HG03457 (cell line): ENCODE results near the gene BICC1.

Experiments used
- ATAC-seq: cut with Tn5 transposase; IDR thresholded peaks from one replicate; pipeline ENCODE4 v1.9.1; 2021; ENCODE audit warnings: moderate number of reproducible peaks; ENCODE audit not compliant: unreplicated experiment

BICC1 gene

DNA sequence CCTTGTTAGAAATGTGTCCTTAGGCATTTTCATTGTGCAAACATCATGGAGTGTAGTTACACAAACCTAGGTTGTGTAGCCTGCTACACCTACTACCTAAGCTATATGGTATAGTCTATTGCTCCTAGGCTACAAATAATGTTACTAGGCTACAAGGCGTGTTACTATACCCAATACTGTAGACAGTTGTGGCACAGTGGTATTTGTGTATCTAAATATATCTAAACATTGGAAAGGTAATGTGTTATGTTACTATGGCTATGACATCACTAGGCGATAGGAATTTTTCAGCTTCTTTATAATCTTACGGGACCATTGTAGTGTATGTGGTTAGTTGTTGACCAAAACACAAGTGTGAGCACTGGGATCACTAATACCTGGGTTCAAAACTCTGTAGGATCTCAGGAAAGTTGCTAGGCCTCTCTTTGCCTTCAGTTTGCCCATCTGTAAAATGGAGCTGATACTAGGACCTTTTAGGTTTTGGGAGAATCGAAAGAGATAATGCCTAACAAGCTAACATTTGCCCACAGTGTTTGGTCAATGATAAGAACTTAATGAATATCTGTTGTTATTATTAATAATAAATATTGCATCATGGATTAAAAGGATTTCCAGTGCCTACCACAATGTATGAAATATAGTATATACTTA lies 2.7 kb downstream of the BICC1 start:
- ATAC-seq = no peak

DNA sequence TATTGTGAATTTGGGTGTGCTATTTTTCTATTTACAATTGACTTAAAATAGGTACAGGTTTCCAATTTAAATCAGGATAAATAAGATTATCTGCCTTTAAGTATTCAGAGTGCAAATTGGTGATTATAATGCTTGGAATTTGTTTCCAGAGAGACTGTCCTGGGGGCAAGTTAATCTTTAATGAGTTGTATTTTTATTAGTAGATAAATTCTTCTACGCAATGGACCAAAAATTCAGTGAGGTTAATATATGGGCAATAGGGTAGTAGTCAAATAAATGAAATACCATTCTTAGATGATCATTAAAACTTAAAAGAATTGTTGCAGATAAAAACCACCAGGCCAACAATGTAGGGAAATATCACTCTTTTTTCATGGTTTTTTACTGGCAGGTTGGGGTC lies 3.4 kb downstream of the BICC1 start:
- no peak for ATAC-seq

DNA sequence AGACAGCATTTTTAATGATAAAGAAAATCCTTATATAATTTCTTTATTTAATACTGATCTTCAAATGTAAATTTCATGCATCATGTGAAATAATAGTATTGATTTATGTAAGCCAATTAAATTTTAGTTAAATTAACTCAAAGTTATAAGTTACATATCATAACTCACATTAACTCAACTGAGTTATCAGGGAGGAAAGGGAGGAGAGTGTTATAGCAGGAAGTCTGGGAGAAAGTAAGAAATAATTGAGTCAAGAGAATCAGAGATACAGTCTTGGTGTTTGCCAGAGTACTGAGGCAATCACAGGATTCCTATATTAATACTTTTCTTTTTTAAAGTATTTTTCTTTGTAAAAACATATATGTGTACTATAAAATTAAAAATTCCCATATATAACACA lies 4.0 kb downstream of the BICC1 start:
- no peak for ATAC-seq

DNA sequence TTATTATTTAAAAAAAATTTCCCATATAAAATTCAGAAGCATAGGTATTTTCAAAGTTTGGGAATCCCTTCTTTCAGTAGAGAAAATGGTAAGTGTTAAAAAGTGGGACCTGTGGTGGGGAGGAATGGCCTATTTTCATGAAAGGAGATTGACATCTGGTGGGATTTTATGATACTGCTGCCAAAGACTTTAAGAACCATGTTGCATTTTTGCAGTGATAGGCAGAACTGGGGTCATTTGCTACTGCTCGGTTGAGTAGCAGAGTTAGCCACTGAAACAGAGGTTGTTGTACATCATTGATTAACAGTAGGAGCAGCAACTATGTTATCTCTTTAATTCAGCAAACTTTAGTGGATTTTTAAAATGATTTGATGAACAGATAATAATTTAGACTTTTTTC lies 4.4 kb downstream of the BICC1 start:
- no peak for ATAC-seq

DNA sequence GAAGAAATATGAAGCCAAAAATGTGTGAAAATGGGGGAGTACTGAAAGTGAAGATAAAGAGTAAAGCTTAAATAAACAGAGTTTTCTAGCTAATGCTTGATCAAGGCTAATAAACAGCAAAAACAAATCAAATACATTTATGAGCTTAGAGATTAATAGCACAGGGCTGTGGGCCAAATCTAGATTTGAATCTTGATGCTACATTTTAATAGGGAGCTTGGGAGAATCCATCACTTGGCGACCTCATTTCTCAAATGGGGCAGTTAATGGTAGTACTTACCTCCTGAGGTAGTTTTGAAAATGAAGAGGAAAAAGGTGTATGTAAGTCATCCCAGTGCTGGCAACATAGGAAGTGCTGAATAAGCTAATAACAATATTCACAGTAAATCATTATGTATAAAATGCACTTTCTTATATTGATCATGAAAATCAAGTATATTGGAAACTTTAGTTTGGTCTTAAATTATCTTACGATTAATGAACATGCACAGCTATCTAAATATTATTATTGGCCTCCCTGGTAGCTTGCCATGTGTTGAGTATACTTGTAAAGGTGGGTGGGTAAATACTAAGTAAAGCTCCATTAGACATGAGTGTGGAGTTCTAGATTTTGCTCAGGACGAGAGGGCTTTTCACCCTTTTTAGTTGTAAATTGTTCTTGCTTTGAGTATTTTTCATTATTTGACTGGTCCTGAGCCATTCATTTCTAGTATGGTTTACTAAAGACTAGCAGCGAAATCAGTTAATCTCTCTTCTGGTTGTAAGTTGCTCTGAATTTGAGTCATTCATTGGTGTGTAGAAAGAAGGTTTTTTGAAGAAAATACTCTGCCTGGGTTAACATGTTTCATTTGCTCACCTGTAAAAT lies 5.1 kb downstream of the BICC1 start:
- ATAC-seq = no peak

DNA sequence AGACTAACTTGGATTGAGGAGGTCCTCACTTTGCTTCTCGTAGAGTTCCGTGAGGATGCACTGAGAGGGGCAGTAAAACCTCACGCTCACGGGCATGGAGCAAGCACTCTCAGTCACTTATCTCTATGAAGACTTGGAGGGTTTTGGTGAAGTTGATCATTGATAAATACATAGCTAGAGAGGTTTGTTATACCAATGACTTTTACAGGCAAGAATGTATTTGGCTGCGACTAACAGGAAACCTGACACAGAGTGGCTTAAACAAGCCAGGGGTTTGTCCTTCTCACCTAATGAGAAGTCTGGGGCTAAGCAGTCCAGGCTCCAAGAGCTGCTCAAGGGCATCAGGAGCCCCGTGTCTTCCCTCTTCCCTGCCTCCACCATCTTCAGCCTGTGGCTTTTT lies 6.1 kb downstream of the BICC1 start:
- ATAC-seq = no peak

DNA sequence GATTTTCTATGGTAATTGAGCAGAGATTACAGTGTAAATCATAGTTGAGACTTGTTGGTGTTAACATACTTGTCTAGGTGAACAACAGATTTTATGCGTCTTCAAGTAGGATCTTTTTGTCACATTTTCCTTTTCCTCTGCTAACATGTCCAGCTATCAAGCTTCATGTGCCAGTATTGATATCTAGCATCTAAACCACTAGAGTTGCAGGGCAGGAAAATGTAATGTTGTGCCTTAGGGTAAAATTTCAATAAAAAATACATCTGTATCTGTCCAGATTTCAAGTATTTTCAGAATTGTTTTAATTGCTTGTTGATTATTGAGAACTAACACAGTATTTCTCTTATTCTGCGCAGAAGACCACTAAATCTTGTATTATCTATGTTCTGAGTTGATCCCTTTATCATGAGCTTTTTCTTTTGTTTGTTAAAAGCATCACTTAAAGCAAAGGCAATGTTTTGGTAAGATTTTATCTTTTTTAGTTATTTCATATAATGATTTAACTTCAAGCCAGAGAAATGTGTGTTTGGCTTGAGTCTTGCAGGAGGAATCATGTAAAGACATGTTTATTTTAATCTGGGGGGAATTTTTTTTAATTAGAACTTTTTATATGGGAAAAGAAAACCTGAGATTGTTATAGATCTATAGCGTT lies 16.5 kb downstream of the BICC1 start:
- no peak for ATAC-seq

DNA sequence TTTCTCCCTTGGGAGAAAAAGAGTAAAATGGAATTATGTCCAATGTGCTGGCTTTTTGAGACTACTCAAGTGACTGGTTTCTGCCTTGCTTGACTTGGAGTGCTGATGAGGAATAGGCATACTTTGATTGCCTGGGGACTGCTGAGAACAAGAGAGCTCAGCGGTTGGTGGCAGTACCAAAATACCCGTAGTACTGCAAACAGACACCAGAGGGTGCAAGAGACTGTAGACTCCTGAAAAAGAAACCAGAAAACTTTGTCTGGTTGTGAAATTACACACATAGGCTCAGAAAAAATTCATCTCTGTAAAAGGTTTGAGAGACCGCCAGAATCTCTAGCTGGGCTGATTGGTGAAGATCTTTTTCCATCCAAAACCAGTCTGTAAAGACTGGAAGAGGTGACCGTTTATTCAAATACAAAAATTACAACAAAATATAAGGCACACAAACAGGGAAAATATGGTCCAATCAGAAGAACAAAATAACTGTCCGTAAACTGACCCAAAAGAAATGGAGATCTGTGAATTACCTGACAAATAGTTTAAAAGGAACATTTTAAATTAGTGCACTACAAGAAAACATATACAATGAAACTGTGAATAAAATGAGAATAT lies 18.5 kb downstream of the BICC1 start:
- peak; percentile 95 for ATAC-seq

DNA sequence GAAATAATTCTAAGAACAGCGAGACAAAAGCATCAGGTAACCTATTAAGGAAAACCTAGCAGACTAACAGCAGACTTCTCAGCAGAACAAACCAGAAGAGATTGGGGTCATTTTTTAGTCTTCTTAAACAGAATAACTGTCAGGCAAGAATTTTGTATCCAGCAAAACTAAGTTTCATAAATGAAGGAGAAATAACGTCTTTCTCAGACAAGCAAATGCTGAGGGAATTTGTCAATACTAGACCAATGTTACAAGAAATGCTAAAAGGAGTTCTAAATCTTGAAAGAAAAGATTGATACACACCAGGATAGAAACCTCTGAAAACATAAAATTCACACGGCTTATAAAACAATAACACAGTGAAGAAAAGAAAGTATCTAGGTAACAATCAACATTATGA lies 22.6 kb downstream of the BICC1 start:
- ATAC-seq = no peak

DNA sequence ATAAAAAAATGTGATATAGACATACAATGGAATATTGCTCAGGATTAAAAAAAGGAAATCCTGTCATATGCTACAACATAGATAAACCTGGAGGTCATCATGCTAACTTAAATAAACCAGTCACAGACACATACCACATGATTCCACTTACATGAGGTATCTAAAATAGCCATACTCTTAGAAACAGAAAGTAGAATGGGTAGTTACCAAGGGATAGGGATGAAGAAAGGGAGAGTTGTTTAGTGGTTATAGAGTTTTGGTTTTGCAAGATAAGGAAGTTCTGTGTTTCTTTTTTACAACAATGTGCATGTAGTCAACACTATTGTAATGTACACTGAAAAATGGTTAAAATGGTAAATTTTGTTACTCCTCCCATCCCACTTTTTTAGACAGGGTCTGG lies 30.5 kb downstream of the BICC1 start:
- no peak for ATAC-seq

DNA sequence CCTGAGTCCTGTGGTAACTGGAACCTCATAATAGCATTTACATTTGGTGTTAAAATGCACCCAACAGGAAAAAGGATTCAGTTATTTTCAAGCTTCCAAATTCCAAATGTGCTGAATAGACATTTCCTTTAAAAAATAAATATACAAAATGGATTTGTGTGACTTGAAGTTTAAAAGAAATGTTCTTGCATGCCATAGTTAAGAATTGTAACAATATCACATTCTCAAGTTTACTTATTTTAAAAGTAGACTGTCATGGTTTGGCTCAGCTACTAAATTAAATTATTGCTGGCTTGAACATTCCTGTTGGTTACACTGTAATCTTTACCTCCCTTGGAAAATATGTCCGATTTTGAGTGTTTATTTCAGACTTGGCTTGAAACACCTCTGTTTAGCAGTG lies 31.5 kb downstream of the BICC1 start:
- ATAC-seq = no peak

DNA sequence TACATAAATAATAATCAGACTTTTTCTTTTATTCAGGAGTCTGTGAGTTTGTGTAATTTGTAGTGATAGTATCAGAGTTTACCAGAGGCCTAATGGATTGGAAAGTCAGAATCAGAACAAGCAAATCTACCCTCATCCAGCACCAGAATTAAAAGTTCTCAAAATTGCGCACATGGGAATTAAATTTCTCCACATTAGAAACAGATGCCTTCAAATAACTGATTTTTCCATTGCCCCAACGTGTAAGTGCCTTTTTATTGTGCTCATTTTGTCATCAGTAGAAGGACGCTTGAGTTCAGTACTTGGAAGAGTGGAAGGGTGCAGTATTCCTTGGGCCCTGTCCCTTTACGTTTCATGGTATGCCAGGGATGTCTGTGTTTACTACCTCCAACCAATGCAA lies 32.8 kb downstream of the BICC1 start:
- ATAC-seq = no peak

DNA sequence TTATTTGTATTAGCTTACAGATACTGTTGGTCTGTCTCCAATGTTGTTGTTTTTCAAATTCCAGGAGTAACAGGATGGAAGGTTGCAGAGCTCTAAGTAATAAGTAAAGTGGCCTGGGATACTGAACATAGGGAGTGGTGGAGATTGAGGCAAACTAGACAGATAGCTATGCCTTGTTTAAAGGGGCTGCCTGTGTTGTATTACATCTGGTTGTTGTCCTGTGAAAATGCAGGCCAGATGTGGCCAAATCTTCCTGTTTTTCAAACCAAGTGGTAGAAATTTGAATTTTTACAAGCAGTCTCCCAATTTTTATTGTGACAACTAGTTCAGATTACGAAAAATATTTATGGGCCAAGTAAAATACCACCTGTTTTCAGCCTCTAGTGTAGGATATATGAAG lies 33.5 kb downstream of the BICC1 start:
- no peak for ATAC-seq

DNA sequence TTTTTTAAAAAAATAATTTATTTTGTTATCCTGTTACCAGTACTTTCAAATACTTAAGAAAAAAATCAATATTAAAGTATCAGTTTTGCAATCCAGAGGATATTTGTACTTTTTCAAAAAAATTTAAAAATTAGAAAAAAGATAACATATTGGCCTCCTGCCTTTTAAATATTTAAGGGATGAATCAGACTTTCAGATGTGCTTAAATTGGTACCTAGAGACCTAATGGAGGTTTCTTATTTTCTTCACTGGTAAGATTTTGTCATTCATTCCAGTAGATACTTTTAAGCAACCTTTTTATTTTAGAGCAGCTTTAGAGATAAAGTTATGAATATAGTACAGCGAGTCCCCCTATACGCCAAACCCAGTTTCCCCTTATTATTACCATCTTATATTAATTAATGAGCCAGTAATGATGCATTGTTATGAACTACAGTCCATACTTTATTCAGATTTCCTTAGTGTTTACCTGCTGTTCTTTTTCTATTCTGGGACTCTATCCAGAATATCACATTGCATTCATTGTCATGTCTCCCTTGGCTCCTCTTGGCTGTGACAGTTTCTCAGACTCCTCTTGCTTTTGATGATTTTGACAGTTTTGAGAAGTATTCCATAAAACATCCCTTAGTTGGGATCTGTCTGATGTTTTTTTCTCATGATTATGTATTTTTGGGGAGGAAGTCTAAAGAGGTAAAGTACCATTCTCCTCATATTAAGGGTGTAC lies 34.2 kb downstream of the BICC1 start:
- no peak for ATAC-seq

DNA sequence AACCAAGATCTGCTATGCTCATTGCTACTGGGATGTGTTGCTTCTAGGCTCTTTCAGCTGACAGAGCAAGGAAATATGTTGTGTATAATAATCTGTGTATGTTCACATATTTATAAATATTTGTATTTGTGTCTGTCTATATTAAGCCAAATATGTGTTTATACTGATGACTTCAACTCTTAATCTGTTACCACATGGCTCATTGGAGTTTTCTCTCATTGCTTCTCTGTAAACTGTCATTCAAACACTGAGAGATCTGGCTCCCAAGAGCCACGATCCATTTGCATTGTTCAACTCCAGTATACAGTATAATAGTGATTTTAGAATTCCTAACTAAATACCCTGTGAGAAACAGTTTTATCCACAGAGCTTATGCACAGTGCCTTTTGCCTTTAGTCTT lies 35.3 kb downstream of the BICC1 start:
- no peak for ATAC-seq

DNA sequence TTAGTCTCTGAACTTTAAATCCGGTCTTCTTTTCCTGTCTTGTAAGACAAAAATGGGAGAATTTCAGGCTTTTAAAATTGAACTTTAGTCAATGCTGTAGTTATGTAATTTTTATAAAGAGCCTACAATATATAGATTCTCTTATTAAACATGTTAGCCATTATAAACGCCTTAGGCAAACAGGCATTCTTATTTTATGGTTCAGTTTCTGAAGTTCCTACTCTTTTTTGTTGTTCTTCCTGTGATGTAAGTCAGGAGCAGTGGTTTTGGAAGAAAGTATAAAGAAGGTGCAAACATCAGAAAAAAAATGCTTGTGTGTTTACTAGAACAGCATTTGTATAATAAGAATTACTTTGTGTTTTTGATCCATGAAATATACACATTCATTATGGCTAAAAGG lies 41.6 kb downstream of the BICC1 start:
- ATAC-seq = no peak

DNA sequence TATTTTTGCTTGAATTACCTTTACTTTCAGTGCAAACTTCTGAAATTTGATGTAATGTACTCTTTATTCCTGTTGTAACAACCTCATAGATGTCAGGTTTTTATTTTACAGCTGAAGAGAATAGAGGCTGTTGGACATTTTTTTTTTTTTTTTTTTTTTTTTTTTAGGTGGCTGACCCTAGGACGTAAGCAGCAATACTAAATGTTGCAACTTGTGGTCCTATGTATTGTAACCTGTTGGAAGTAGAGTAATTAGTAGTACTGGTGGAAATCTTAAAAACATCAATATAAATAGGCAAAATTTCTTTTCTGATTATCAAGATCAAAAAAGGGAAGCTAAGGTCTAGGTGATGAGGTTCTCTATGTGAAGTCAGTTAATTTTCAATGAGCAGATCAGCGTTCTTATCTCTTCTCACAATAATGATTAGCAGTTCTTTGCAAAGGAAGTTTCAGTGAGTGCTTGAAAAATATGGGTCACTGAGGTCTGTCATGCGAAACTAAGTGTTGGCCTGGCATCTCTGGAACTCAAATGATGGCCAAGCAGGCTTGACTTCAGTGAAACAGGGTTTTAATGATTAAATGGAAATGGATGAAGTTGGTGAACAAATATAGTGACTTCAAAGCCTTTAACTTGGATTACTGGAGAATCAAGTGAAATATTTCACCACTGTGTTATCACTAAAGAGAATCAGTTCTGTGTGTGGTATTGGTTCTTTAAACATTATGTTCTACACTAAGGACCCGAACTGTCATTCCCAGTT lies 42.7 kb downstream of the BICC1 start:
- ATAC-seq = no peak

DNA sequence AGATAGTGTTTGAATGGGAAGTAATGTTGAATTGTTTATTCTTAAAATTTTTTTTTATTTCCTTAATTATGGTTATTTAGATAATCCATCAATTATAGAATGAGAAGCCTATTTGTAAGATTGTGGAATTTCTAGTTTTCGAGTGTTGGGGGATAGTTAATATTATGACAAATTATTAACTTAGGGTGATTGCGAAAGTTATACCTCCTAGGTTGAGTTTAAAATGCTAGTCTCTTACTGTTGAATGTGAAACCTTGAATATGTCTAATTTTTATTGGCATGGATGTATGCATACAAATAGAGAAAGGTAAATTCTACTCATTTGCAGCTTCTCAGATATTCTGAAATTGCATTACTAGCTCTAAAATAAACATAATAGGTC lies 43.2 kb downstream of the BICC1 start:
- ATAC-seq = no peak

DNA sequence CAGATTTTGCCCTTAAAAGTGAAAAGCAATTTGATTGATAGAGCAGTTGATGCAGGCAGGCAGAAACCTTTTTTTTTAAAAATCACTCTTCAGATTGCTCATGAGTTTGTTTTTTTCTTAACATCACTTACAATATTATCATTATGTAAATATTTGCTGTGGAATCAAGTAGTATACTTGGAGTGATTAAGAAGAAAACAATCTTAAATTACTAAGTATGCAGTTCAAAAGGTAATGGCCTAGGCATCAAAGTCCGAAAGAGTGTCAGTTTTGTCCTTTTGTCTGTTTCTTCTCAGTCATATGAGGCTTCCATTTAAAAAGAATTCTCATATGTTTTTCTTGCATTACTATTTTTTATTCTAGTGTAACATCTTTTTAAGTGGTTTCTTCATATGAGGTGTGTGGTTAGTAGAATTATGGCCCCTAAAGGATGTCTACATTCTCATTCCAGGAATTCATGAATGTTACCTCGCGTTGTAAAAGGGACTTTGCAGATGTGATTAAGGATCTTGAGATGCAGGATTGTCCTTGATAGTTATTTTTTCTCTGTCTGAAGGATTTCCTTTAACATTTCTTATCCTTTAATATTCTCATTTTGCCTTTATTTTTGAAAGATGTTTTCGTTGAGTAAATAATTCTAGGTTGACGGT lies 44.0 kb downstream of the BICC1 start:
- ATAC-seq = no peak

DNA sequence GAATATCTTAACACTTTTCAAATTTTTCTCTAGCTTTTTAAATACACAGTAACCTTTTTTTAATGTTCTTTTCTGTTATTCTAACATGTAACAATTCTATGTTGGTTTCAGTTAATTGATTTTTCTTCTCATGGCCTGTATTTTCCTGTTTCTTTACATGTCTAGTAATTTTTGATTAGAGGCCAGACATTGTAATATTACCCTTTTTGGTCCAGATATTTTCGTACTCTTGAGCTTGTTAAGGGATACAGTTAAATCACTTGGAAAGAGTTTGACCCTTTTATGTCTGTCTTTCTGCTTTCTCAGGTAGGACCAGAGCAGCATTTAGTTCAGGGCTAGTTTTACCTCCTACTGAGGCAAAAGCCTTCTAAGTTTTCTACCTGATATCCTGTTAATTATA lies 45.0 kb downstream of the BICC1 start:
- no peak for ATAC-seq
